ENCODE data around the gene PCNT. TPM values are rescaled to one million over a fixed set of nuclear protein-coding genes. Genes with fewer than 3 reads are reported as not detected.

The PCNT gene
- total and polyA plus RNA-seq, 9 of the 15 experiments (the other 6 are each of a cell fraction or from before 2014, with no cell fraction given) = 9.1 to 53.5 (median 31.3) TPM

DNA sequence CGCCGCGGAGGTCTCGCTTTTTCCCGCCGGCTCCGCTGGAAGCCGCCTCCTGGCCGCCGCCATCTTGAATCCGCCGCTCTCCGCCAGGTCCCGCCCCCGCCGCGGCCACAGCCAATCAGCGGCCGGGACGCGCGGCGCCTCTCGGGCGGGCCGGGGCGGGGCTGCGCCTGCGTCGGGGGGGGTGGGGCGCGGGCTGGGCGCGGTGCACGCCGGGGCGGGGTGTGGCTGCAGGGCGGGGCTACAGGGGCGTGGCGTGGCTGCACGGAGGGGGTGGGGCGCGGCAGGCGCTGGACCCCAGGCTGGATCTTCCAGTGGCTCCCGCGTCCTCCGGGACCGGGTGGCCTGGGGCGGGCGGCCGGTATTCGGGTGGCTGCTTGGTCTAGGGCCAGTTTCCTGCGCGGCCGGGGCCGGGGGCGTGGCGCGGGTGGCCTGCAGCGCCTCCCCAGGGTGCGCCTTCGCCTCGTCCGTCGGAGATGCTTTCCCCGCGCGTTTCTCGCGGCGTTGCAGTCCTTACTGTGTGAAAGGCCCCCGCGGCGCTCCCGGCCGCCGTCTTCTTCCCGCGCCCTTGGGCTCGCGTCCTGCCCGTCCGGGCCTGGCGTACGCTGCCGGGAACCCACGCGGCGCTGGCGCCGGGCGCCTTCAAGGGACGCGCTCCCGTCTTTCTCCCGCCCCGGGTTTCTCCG is 575 bp downstream of the PCNT start:
- FAIRE-seq = no peak
- intact Hi-C loops (cut with micrococcal nuclease) = loop anchor here (1.0 to 2.0 kb wide), 2 partner anchors 38 to 96 kb away; partner anchors contain the start of genes LSS and YBEY
- no peaks in the 10 kb centered on the region for H3K9me3 ChIP-seq (replicated peaks; ENCODE audit: control insufficient read depth, insufficient read depth, low read depth, low read length)
- CTCF ChIA-PET (ENCODE audit: low intra/inter-chr PET ratio) = no interaction called here
- WGBS (ENCODE audit: insufficient coverage, low coverage, missing lambda C conversion rate) = under 1% methylated on average over 78 of the region's 98 CpGs
- H3K4me1 ChIP-seq (replicated peaks in 1 of 2; ENCODE audit: control insufficient read depth in 2 of 2, insufficient read depth in 2 of 2, low read length in 2 of 2) = peaks cover 29 to 50% of the 10 kb centered on the region in 2 experiments; a peak in 4 of 5 replicates
- H3K79me2 ChIP-seq (ENCODE audit: control insufficient read depth, insufficient read depth, low read length) = peaks cover 84% of the 10 kb centered on the region
- peaks cover 19% of the 10 kb centered on the region for H4K20me1 ChIP-seq (replicated peaks; ENCODE audit: control insufficient read depth, insufficient read depth, low read length)
- H3K27me3 ChIP-seq (ENCODE audit: control insufficient read depth in 2 of 2, insufficient read depth in 2 of 2, low read length in 2 of 2) = no peaks in the 10 kb centered on the region
- H3K9ac ChIP-seq (ENCODE audit: insufficient read depth in 1 of 2, low read depth in 2 of 2, low read length in 2 of 2) = peak overlapping the region; percentile 99 to 100
- no peaks in the 10 kb centered on the region for H3K9me1 ChIP-seq (ENCODE audit: control insufficient read depth, insufficient read depth, low read length)
- POLR2A ChIA-PET = interaction anchor here (0.6 to 2.1 kb wide), 11 partner anchors 10 to 376 kb away, joined by 3 to 13 read pairs (median 3); partner anchors contain the start of gene MCM3AP
- peak overlapping the region; percentile 73 for H2AFZ ChIP-seq (ENCODE audit: low read depth, low read length)
- peaks cover 45% of the 10 kb centered on the region for H3K36me3 ChIP-seq (ENCODE audit: control insufficient read depth, insufficient read depth, low read length)
- BruUV-seq (replicated peaks) = TSS peak; percentile 71
- ATAC-seq = peak; percentile 70
- peak overlapping the region; percentile 89 for H3K4me3 ChIP-seq
- DNase-seq (ENCODE audit: extremely low read depth in 1 of 4, low spot score in 3 of 4) = peak; percentile 90 to 99 (median 96)
- in situ Hi-C loops (cut with MboI) = no loop called here
- H3K27ac ChIP-seq (ENCODE audit: extremely low read depth, low read depth, low read length) = peak overlapping the region; percentile 99
- peak overlapping the region; percentile 92 for H3K4me2 ChIP-seq (ENCODE audit: insufficient read depth, low read length)
- TF ChIP-seq BHLHE40 (IDR thresholded peaks at IDR 0.05; ENCODE audit: low read length) = no peak
- no peak for TF ChIP-seq SMARCE1 (IDR thresholded peaks at IDR 0.05)
- TF ChIP-seq SRF (CRISPR knock-in tag; IDR thresholded peaks at IDR 0.05) = no peak
- TF ChIP-seq NFIC (IDR thresholded peaks at IDR 0.05) = no peak; the same call in none of the 2 replicates
- TF ChIP-seq POLR3G (IDR thresholded peaks at IDR 0.05; ENCODE audit: extremely low read depth, insufficient read length, insufficient replicate concordance) = no peak
- no peak for TF ChIP-seq ZNF143 (CRISPR knock-in tag; IDR thresholded peaks at IDR 0.05)
- TF ChIP-seq SLC30A9 (CRISPR knock-in tag; IDR thresholded peaks at IDR 0.05) = no peak
- TF ChIP-seq, protein P1, sequence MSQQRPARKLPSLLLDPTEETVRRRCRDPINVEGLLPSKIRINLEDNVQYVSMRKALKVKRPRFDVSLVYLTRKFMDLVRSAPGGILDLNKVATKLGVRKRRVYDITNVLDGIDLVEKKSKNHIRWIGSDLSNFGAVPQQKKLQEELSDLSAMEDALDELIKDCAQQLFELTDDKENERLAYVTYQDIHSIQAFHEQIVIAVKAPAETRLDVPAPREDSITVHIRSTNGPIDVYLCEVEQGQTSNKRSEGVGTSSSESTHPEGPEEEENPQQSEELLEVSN (IDR thresholded peaks at IDR 0.05; ENCODE audit: borderline replicate concordance in 1 of 2, extremely low read depth in 1 of 2, insufficient read depth in 1 of 2, insufficient read length in 1 of 2, low read depth in 1 of 2, low read length in 1 of 2, poor library complexity in 1 of 2, severe bottlenecking in 1 of 2) = peak; percentile 67 to 76
- no peak for TF ChIP-seq ATF3 (IDR thresholded peaks at IDR 0.05)
- no peak for TF ChIP-seq ATF3 (CRISPR knock-in tag; conservative IDR thresholded peaks at IDR 0.05)
- TF ChIP-seq, protein P2, sequence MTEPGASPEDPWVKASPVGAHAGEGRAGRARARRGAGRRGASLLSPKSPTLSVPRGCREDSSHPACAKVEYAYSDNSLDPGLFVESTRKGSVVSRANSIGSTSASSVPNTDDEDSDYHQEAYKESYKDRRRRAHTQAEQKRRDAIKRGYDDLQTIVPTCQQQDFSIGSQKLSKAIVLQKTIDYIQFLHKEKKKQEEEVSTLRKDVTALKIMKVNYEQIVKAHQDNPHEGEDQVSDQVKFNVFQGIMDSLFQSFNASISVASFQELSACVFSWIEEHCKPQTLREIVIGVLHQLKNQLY (CRISPR knock-in tag; conservative IDR thresholded peaks at IDR 0.05) = no peak
- TF ChIP-seq GABPB1 (CRISPR knock-in tag; IDR thresholded peaks at IDR 0.05) = no peak
- TF ChIP-seq, protein P3, sequence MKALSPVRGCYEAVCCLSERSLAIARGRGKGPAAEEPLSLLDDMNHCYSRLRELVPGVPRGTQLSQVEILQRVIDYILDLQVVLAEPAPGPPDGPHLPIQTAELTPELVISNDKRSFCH (CRISPR knock-in tag; IDR thresholded peaks at IDR 0.05) = no peak
- TF ChIP-seq, protein P3 (tag; IDR thresholded peaks at IDR 0.05) = peak; percentile 59; the same call in 1 of the 2 replicates
- TF ChIP-seq CHCHD3 (CRISPR knock-in tag; IDR thresholded peaks at IDR 0.05) = no peak
- TF ChIP-seq ZNF583 (CRISPR knock-in tag; IDR thresholded peaks at IDR 0.05) = no peak
- no peak for TF ChIP-seq ZBTB43 (CRISPR knock-in tag; IDR thresholded peaks at IDR 0.05)
- TF ChIP-seq POLR2H (tag; IDR thresholded peaks at IDR 0.05; ENCODE audit: low read depth) = no peak
